Ishikawa (cell line): Measurements from ENCODE around the gene SOX10.

Source experiments
- CEBPB ChIP-seq: IDR thresholded peaks from 2 replicates; pipeline ENCODE4 v1.6.1; 2012
- CREB1 ChIP-seq: IDR thresholded peaks from 2 replicates; pipeline ENCODE4 v1.6.1; 2012; ENCODE audit warnings: low read depth
- EGR1 ChIP-seq: IDR thresholded peaks from 2 replicates; pipeline ENCODE4 v1.6.1; 2012
- EP300 ChIP-seq: IDR thresholded peaks from 2 replicates; pipeline ENCODE4 v1.6.1; 2012; ENCODE audit warnings: borderline replicate concordance
- FOXM1 ChIP-seq: IDR thresholded peaks from 2 replicates; pipeline ENCODE4 v1.6.1; 2012; ENCODE audit warnings: low read depth, borderline replicate concordance
- MAX ChIP-seq: IDR thresholded peaks from 2 replicates; pipeline ENCODE4 v1.6.1; 2012
- NFIC ChIP-seq: IDR thresholded peaks from 2 replicates; pipeline ENCODE4 v1.6.1; 2012
- RAD21 ChIP-seq: IDR thresholded peaks from 2 replicates; pipeline ENCODE4 v1.6.1; 2012; ENCODE audit warnings: low read depth
- TAF1 ChIP-seq: IDR thresholded peaks from 2 replicates; pipeline ENCODE4 v1.6.1; 2012; ENCODE audit warnings: low read depth, mild to moderate bottlenecking
- TCF12 ChIP-seq: IDR thresholded peaks from 2 replicates; pipeline ENCODE4 v1.6.1; 2012; ENCODE audit warnings: low read depth
- TEAD4 ChIP-seq: IDR thresholded peaks from 2 replicates; pipeline ENCODE4 v1.6.1; 2012
- USF1 ChIP-seq: IDR thresholded peaks from 2 replicates; pipeline ENCODE4 v1.6.1; 2012
- YY1 ChIP-seq: IDR thresholded peaks from 2 replicates; pipeline ENCODE4 v1.6.1; 2012; ENCODE audit warnings: low read depth
- ZBTB7A ChIP-seq: IDR thresholded peaks from 2 replicates; pipeline ENCODE4 v1.6.1; 2012; ENCODE audit warnings: low read depth
- TF ChIP-seq, protein P1 (sequence below): IDR thresholded peaks from 2 replicates; pipeline ENCODE4 v1.6.1; 2012; ENCODE audit warnings: low read depth, mild to moderate bottlenecking

SOX10 gene

DNA sequence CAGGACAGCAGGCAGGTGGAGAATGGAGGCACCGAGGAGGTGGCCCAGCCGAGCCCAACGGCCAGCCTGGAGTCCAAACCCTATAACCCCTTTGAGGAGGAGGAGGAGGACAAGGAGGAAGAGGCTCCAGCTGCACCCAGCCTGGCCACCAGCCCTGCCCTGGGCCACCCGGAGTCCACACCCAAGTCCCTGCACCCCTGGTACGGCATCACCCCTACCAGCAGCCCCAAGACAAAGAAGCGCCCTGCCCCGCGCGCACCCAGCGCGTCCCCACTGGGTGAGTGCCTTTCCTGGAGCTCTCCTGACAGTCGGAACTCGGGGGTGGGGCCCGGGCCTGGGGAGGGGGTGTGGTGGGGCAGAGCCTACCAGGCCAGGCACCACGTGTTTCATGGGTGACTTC, 58.6 kb downstream of the SOX10 start:
- no peak for TF ChIP-seq NFIC
- no peak for TF ChIP-seq FOXM1
- TF ChIP-seq TEAD4: no peak
- no peak for TF ChIP-seq EGR1
- no peak for TF ChIP-seq ZBTB7A
- TF ChIP-seq CREB1: no peak
- no peak for TF ChIP-seq TCF12
- TF ChIP-seq, protein P1, sequence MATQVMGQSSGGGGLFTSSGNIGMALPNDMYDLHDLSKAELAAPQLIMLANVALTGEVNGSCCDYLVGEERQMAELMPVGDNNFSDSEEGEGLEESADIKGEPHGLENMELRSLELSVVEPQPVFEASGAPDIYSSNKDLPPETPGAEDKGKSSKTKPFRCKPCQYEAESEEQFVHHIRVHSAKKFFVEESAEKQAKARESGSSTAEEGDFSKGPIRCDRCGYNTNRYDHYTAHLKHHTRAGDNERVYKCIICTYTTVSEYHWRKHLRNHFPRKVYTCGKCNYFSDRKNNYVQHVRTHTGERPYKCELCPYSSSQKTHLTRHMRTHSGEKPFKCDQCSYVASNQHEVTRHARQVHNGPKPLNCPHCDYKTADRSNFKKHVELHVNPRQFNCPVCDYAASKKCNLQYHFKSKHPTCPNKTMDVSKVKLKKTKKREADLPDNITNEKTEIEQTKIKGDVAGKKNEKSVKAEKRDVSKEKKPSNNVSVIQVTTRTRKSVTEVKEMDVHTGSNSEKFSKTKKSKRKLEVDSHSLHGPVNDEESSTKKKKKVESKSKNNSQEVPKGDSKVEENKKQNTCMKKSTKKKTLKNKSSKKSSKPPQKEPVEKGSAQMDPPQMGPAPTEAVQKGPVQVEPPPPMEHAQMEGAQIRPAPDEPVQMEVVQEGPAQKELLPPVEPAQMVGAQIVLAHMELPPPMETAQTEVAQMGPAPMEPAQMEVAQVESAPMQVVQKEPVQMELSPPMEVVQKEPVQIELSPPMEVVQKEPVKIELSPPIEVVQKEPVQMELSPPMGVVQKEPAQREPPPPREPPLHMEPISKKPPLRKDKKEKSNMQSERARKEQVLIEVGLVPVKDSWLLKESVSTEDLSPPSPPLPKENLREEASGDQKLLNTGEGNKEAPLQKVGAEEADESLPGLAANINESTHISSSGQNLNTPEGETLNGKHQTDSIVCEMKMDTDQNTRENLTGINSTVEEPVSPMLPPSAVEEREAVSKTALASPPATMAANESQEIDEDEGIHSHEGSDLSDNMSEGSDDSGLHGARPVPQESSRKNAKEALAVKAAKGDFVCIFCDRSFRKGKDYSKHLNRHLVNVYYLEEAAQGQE: no peak
- TF ChIP-seq EP300: no peak
- TF ChIP-seq TAF1: no peak
- no peak for TF ChIP-seq CEBPB
- TF ChIP-seq RAD21: no peak
- TF ChIP-seq YY1: no peak
- no peak for TF ChIP-seq USF1
- no peak for TF ChIP-seq MAX

- no peak for TF ChIP-seq FOXM1
- TF ChIP-seq, protein P1: no peak
- TF ChIP-seq TAF1: no peak
- TF ChIP-seq NFIC: no peak
- no peak for TF ChIP-seq USF1
Observed at GRCh38 chr22:37925330-37925729, 59.0 kb downstream of the SOX10 start.

DNA sequence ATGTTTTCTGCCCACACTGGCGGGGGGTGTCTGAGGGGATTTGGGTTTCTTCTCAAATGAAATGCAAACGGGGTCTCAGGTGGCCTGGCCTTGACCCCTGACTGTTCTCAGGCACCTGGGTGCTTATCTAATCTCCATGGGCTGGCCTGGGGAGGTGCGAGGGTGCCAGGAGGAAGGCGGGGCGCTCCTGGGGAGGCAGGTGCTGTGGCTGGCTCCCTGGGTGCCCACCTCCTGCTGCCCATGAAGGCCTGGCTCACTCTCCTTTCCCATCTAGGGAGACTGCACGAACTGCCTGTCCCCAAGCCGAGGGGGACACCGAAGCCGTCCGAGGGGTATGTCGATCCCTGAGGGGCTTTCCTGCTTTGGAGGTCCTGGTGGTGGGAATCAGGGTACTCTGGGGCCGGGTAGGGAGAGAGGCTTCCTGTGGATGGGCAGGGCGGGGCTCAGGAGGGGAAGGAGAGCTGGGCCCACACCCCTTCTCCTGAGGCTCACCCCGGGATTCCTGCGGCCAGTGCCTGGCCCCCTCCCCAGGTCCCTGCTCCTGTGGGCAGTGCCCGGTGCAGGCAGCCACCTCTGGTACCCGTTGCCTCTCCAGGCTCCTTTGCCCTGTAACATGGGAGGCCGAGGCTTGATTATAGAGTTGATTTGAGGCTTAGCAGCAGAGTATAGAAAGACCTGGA, 59.8 kb downstream of the SOX10 start:
- TF ChIP-seq EGR1 (no peak), USF1 (no peak), ZBTB7A (no peak), YY1 (no peak), TCF12 (no peak), TEAD4 (no peak), NFIC (no peak)
- TF ChIP-seq, protein P1: no peak

DNA sequence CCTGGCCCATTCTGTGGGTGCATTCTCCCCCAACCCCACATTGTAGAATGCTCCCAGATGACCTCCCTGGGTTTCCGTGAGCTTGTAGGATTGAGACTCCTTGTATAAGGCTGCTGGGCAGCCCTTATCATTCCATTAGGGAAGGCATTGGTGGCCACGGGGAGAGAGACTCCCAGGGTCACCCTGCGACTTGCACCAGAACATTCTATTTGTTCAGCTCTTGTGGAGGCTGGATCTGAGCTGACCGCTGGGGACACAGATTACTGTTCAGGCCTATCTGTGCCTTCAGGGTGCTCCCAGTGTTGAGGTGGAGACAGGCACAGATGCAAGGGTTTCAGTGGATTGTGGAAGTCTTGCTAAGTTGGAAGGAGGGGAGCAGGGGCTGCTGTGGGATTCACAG, 60.4 kb downstream of the SOX10 start:
- no peak for TF ChIP-seq RAD21
